Fibroblast of skin of back (primary cell): ENCODE results near the gene PLPPR3. TPM values are rescaled to one million over a fixed set of nuclear protein-coding genes. Genes with fewer than 3 reads are reported as not detected.

Experiments used
- DNase-seq: peaks from one replicate; pipeline ENCODE4 v3.0.0-alpha.2; 2013
- polyA plus RNA-seq, 2 experiments: library from polyadenylated mRNA; unstranded; fragments of 120-200 nt; gene quantifications; one replicate each; pipeline ENCODE4 v1.2.1, GENCODE V29; 2013; ENCODE audit not compliant: insufficient read length in 2 of 2

The PLPPR3 gene, protein sequence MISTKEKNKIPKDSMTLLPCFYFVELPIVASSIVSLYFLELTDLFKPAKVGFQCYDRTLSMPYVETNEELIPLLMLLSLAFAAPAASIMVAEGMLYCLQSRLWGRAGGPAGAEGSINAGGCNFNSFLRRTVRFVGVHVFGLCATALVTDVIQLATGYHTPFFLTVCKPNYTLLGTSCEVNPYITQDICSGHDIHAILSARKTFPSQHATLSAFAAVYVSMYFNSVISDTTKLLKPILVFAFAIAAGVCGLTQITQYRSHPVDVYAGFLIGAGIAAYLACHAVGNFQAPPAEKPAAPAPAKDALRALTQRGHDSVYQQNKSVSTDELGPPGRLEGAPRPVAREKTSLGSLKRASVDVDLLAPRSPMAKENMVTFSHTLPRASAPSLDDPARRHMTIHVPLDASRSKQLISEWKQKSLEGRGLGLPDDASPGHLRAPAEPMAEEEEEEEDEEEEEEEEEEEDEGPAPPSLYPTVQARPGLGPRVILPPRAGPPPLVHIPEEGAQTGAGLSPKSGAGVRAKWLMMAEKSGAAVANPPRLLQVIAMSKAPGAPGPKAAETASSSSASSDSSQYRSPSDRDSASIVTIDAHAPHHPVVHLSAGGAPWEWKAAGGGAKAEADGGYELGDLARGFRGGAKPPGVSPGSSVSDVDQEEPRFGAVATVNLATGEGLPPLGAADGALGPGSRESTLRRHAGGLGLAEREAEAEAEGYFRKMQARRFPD
- 0.31 TPM for polyA plus RNA-seq (2013, experiment 1 of 2; ENCODE audit: insufficient read length)
- 0.25 TPM for polyA plus RNA-seq (2013, experiment 2 of 2; ENCODE audit: insufficient read length)

DNA sequence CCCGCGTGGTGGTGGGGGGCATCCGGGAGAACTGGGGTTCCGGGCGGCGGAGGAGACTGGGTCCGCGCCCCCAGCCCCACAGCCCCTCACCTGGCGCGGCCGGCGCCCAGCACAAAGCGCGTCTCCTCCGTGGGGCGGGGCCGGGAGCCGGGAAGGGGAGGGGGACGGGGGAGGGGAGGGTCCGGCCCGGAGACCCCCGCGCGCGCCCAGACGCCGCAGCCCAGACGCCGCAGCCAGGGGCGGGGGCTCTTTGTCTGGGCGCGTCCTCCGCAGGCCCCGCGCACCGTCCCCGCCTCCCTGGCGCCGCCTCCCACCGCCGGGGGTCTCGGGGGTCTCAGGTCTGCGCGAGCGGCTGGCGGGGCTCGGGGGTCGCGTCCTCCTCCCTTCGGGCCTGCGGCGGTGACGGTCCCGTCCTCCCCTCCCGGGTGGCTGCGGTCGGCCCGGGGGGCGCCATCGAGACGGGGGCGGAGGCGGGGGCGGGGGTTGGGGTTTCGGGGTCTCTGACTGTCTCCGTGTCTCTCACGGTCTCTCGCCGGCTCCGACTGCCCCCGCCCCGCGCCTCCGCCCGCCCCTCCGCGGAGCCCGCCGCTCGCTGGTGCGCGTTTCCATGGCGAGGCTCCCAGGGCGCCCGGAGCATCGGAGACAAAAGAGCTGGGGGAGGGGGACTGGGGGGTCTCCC is at the start of gene PLPPR3:
Gene PLPPR3 (minus strand): TSS at position 131 of the 679 bp plus-strand sequence. CDS start 396 bp downstream, outside the sequence.
- DNase-seq, result no peak

DNA sequence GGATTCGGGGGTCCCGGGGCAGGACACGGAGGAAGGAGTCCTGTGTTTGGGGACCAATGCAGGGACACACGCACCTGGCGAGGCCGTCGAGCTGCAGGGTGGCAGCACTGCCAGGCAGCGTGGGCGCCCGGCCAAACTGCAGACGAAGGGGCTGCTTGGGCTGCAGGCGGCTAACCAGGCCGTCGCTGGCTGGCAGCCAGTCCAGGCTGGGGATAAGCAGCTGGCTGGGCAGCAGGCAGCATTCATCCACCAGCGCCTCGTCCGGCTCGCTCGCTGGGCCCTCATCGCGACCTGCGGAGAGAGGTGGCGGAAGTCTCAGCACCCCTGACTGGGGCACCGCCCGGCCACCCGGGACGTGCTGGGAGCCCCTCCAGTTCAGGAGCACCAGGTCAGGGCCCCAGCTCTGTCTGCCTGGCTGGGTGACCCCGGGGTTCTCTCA is 49.2 kb upstream of the PLPPR3 start:
- no peak for DNase-seq

DNA sequence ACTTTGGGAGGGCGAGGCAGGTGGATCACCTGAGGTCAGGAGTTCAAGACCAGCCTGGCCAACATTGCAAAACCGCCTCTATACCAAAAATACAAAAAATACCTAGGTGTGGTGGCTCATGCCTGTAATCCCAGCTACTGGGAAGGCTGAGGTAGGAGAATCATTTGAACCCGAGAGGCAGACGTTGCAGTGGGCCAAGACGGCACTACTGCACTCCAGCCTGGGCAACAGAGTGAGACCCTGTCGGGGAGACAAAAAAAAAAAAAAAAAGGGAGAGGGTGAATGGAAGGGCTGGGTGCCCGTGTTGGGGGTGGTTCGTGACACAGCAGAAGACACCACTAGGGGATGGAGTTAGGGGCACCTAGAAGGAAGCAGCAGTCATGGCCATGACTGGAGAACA is 48.6 kb upstream of the PLPPR3 start:
- DNase-seq, result no peak

DNA sequence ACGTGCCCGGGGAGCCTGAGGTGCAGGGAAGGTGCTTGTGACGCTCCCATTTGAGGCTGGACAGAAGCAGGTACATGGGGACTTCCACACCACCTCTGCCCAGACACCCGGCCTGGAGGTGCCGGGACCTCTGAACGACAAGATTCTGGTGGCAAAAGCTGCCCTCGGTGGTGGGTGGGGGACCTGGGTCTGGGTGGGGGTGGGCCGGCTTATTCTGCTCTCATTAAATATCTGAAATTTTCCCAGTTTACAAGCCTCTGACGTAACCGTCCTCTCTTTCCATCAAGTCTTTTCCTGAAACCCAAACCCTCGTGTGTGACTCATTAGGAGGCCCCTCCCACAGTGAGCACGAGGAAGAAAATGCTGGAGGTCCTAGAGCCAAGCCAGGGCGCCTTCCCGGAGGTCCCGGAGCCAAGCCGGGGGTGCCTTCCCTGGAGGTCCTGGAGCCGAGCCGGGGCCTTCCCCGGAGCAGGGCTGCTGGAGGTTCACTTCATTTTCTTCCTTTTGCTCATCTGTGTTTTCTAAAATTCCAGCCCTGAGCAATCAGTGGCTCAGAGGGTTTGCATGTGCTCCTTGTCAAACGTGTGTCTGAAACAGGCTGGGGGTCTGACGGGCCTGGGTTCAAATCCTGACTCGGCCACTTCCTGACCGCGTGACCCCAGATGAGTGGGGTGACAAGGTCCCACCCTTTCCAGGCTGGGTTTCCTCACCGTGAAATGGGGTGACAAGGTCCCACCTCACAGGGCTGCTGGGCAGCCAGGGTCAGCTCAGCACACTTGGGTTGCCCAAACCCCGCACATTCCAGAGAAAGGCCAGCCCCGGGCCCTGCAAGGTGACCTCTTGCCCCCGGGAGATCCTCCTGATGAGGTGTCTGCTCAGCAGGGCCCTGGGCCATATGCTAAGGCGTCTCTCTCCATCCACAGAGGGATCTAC is 47.8 kb upstream of the PLPPR3 start:
- peak; percentile 97 for DNase-seq

DNA sequence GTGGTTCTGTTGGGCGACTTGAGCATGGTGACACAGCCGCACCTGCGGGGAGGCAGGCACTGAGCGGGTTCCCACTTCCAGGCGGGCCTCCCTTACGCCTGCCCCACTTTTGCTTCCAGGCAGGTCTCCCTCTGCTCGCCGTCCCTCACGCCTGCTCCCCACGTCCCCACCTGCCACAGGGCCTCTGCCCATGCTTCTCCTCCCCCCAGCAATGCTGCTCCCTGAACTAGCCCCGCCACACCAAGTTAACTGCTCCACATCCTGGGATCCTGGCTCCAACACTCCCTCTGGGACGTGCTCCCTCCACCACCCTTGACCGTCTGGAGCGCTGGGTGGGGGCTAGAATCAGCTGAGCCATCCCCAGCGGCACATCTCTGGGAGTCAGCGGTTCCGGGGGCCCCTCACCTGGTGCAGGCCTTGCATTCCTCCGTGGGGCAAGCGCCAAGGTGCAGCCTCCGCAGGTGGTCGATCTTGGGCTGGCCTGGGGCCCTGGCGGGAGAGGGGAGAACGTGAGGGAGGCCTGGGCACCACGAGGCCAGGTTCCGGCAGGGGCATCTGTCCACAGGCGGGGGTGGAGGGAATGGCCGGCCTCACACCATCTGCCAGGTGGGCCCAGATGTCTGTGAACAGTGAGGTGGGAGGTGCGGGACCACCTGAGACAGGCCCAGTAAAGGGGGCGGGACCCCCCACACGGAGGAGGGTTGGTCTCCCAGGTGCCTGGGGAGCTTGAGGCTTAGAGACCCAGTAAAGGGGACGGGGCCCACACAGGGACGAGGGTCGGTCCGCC is 46.9 kb upstream of the PLPPR3 start:
- DNase-seq, result no peak

DNA sequence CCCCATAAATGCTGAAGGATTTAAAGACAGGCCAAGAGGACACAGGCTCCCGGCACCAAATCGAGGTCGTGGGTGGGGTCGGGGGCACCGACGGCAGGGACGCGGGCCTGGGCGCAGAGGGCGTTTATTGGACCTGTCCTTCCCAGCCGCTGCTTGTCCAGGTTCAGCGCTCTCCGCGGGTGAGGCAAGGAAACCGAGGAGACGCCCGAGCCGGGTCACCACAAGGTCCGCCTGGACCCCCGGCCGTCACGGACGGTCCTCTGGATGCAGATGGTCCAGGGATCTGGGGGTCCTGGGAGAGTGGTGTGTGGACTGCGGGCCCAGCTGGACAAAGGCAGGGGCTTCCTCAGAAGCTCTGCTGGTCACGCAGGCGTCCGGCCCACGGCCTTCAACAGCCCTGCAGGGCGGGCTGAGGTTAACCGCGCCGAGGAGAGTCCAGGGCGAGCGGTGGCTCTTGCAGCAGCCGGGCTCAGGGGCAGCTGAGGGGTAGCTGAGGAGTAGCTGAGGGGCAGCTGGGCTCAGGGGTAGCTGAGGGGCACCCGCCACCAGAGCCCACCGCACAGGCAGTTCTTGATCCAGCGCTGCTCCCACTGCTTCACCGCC is 46.2 kb upstream of the PLPPR3 start:
- no peak for DNase-seq

DNA sequence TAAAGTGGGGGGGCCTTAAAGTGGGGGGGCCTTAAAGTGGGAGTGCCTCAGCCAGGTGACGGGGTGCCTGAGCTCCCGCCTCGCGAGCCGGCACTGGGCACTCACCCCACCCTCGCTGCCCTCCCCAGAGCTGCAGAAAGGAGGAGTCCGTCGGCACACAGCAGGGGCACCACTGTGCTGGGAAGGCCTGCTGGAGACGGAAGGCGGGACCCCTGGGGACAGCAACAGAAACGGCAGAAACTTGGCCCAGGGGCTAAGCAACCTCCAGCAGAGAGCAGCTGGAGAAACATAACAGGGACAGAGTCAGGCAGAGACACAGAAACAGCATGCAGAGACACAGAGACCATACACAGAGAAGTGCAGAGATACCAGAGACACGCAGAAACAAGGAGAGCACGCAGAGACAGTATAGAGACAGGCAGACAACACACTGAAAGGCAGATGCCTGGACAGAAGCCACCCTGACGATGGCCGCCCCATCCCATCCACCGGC is 45.6 kb upstream of the PLPPR3 start:
- peak; percentile 33 for DNase-seq

DNA sequence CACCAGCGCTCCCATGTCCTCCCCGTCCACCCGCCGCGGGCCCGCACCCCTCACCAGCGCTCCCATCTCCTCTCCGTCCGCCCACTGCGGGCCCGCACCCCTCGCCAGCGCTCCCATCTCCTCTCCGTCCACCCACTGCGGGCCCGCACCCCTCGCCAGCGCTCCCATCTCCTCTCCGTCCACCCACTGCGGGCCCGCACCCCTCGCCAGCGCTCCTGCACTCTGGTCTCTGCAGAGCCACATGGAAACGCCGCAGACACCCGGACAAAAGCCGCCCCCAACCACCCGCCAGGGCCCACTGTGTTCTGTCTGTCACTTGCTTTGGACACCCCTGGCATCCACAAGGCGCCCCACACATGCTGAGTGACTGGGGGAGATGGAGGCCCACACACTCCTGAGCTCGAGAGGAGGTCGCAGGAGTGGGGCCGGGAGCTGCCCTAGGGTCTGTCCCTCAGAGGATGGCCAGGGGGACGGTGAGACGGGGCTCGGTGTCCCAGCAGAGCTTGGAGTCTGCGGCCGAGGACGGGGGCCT is 45.1 kb upstream of the PLPPR3 start:
- DNase-seq, result no peak

DNA sequence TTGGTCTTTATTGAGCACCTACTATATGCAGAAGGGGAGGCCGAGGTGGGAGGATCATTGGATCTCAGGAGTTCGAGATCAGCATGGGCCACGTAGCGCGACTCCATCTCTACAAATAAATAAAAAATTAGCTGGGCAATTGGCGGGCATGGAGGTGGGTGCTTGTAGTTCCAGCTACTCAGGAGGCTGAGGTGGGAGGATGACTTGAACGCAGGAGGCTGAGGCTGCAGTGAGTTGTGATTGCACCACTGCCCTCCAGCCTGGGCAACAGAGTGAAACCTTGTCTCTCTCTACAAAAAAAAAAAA is 41.5 kb upstream of the PLPPR3 start:
- no peak for DNase-seq

DNA sequence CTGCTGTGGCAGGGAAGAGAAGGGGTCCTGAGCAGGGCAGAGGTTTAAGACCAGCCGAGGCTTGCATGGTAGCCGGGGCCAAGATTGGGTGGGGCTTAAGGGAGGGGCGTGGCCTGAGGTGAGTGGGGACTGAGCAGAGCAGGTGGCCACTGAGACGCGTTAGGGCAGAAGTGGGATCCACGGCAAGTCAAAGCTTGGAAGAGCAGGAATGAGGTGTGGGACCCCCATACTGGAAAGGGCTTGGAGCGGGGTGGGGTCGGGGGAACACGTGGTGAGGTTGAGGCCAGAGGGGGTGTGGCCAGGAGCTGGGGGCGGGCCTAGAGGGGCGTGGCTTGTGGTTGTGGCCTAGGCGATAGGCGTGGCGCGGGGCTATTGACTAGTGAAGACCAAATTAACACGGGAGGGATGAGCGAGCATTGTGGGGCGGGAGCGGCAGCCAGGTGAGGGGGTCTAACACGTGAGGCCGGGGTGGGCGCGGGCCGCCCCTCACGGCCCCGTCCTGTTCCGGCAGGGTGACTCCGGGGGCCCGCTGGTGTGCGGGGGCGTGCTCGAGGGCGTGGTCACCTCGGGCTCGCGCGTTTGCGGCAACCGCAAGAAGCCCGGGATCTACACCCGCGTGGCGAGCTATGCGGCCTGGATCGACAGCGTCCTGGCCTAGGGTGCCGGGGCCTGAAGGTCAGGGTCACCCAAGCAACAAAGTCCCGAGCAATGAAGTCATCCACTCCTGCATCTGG is 41.0 kb upstream of the PLPPR3 start:
- peak; percentile 42 for DNase-seq

DNA sequence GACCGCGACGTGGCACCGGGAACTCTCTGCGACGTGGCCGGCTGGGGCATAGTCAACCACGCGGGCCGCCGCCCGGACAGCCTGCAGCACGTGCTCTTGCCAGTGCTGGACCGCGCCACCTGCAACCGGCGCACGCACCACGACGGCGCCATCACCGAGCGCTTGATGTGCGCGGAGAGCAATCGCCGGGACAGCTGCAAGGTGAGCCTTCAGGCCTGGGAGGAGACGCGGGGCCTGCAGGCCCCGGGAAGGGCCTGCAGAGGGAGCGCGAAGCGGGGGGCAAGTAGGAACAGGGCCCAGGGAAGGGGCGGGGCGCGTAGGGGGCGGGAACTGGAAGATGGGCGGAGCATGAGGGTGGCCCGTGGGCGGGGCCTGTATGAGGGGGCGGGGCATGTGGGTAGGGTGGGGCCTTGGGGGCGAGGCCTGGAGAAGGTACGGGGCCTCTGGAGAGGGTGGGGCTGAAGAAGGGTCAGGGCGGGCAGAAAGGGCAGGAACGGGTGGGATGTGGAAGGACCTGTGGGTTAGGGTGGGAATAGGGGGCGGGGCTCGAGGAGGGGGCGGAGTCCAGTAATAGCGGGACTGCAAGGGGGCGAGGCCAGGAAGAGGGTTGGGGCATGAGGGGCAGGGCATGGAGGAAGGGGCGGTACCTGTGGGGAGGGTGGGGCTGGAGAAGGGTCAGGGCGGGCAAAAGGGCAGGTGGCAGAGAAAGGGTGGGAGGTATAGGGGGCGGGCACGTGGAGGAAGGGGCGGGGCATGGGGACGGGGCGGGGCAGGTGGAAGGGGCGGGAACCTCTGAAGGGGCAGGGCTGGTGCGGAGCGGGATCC is 40.2 kb upstream of the PLPPR3 start:
- no peak for DNase-seq

DNA sequence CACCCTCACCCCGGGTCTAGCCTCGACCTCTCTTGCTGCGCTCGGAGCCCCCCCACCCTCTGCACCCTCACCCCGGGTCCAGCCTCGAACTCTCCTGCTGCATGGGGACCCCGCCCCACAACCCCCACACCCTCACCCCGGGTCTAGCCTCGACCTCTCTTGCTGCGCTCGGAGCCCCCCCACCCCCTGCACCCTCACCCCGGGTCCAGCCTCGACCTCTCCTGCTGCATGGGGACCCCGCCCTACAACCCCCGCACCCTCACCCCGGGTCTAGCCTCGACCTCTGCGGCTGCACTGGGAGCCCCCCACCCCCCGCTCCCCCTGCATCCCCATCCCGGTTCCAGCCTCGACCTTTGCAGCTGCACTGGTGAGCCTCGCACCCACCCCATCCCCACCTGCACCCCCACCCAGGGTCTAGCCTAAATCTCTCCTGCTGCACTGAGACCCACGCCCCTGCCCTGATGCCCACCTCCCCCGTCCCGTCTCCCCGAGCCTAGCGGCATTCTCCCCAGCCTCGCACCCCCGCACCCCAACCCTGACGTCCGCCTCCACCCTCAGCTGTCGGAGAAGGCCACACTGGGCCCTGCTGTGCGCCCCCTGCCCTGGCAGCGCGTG is 39.5 kb upstream of the PLPPR3 start:
- DNase-seq, result no peak

DNA sequence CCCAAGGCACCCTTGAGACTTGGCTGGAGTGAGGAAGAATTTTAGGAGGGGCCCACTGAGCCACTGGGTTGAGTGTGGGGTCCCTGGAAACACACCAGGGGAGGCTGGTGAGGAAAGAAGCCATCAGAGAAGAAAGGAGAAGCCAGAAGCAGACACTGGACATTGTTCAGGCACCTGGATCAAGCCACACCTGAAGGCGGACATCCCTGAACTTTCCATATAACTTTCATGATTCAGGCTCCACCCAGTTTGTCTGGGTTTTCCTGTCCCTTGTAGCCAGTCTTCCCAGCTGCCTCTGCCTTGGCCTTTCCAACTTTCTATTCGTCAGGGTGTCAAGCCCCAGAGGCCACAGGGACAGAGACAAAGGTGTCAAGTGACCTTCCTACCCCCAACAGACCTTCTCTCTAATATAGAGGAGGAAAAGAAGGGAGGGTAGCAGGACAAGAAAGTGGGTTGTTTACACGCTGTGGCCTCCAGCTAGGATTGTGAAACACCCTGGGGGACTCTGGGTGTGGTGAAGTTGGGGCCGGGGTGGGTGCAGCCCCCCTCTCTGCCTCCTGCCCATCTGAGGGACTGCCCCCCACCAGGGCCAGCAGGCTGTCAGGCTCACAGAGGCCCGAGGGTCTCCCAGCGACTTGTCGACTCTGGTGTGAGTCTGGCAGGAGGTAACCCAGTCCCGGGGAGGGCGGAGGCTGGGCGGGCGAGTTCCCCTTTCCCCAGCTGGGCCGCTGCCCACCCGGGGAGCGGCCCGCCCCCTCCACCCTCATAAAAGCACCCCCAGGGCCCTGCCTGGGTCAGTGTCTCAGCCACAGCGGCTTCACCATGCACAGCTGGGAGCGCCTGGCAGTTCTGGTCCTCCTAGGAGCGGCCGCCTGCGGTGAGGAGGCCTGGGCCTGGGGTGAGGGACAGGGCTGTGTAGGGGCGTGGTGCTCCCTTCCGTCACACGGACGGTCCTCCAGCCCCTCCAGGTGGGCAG is 37.4 kb upstream of the PLPPR3 start, which contains the start of gene CFD:
Gene CFD (plus strand): TSS at position 797 of the 976 bp plus-strand sequence. CDS start 26 bp downstream, at position 823.
- no peak for DNase-seq

DNA sequence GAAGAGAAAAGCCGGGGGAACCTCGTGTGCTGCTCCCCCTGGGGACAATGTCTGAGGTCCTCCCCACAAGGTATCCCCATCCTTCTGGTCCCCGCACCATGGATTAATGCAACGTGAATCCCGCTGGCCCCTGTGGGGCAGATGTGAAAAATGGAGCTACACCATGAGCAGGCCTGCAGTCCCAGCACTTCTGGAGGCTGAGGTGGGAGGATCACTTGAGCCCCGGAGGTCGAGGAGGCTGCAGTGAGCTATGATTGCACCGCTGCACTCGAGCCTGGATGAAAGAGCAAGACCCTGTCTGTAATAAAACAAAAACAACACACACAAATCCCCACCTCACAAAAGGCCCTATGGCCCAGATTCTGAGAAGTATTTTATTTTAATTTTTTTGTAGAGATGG is 36.5 kb upstream of the PLPPR3 start:
- DNase-seq, result no peak

DNA sequence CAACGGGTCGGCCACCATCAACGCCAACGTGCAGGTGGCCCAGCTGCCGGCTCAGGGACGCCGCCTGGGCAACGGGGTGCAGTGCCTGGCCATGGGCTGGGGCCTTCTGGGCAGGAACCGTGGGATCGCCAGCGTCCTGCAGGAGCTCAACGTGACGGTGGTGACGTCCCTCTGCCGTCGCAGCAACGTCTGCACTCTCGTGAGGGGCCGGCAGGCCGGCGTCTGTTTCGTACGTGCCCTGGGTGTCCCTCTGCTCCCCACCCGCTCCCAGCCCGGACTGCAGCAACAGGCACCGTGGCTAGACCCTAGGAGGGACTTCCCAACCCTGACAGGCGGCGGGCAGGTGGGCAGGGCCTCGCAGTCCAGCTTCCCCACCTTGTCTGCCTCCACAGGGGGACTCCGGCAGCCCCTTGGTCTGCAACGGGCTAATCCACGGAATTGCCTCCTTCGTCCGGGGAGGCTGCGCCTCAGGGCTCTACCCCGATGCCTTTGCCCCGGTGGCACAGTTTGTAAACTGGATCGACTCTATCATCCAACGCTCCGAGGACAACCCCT is 33.9 kb upstream of the PLPPR3 start:
- no peak for DNase-seq

DNA sequence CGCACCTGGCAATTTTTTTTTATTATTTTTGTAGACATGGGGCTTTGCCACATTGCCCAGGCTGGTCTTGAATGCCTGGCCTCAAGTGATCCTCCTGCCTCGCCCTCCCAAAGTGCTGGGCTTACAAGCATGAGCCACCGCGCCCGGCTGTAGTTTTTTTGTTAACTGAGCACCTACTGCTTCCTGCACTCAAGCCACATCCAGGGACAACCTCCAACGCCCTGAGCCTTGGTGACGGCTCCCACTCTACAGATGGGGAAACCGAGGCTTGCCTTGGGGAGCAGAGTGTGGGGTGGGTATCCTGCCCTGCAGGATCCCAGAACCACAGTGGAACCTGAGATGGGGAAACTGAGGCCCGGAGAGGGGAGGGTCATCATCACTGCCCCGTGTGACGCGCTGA is 33.4 kb upstream of the PLPPR3 start:
- no peak for DNase-seq

DNA sequence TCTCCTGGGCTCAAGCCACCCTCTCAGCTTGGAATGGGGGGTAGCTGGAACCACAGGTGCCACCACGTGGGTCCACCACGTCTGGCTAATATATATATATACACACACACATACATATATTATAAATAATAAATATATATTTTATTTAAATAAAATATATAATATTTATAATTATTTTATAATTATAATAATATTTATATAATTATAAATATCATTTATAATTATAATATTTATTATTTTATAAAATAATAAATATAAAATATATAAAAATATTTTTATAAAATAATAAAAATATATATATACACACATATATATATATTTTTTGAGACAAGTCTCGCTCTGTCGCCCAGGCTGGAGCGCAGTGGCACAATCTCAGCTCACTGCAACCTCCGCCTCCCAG is 32.8 kb upstream of the PLPPR3 start:
- DNase-seq, result no peak
